OCI-LY7 (cell line): ENCODE results near the gene SLC16A13. TPM values are rescaled to one million over a fixed set of nuclear protein-coding genes. Genes with fewer than 3 reads are reported as not detected.

ENCODE experiments used
- BruUV-seq: library from RNA; stranded (reverse); fragments of 400-500 nt; replicated peaks from 2 replicates; lab custom pipeline; 2021; lab: Mats Ljungman, UMichigan
- CTCF ChIA-PET: fragments of 300-600 bp; sonication (Branson Sonifier 250); formaldehyde crosslinking; loops from one replicate; lab custom pipeline; 2022; ENCODE audit warnings: antibody characterized with exemption; ENCODE audit not compliant: unreplicated experiment; lab: Charles Lee
- POLR2A ChIA-PET: fragments of 300-600 bp; sonication (Branson Sonifier 250); formaldehyde crosslinking; loops from one replicate; lab custom pipeline; 2022; ENCODE audit warnings: antibody characterized with exemption; lab: Charles Lee
- DNase-seq: peaks from one replicate; pipeline ENCODE4 v3.0.0-alpha.2; 2015; ENCODE audit warnings: low spot score
- H2AFZ ChIP-seq: fragments of 200-600 bp; sonication (generic), shearing (Covaris generic); 2 replicates; pipeline ENCODE4 v1.6.1; 2014; ENCODE audit warnings: mild to moderate bottlenecking, antibody characterized with exemption, low read length, moderate library complexity
- H3K27ac ChIP-seq: fragments of 200-600 bp; sonication (generic); 2 replicates; pipeline ENCODE4 v1.5.1; 2014; ENCODE audit warnings: mixed run types, low read depth, mild to moderate bottlenecking, moderate library complexity, low read length, inconsistent platforms; ENCODE audit not compliant: poor library complexity, severe bottlenecking
- H3K36me3 ChIP-seq: fragments of 200-600 bp; sonication (generic); 2 replicates; pipeline ENCODE4 v1.6.1; 2014; ENCODE audit warnings: mild to moderate bottlenecking, antibody characterized with exemption, low read length, moderate library complexity, mixed read lengths; ENCODE audit not compliant: insufficient read depth
- H3K4me1 ChIP-seq: fragments of 200-600 bp; sonication (generic); 2 replicates; pipeline ENCODE4 v1.5.1; 2014; ENCODE audit warnings: mild to moderate bottlenecking, low read length; ENCODE audit not compliant: insufficient read depth, poor library complexity, severe bottlenecking
- H3K4me2 ChIP-seq: fragments of 200-600 bp; sonication (generic); 2 replicates; pipeline ENCODE4 v1.6.1; 2014; ENCODE audit warnings: mild to moderate bottlenecking, low read length
- H3K4me3 ChIP-seq: fragments of 200-600 bp; sonication (generic); 2 replicates; pipeline ENCODE4 v1.5.1; 2014; ENCODE audit warnings: mild to moderate bottlenecking, low read depth, low read length; ENCODE audit not compliant: poor library complexity, severe bottlenecking
- H3K79me2 ChIP-seq: fragments of 200-600 bp; sonication (generic); 2 replicates; pipeline ENCODE4 v1.6.1; 2016; ENCODE audit warnings: low read depth, mild to moderate bottlenecking, low read length, moderate library complexity, mixed read lengths; ENCODE audit not compliant: insufficient read depth
- H3K9me2 ChIP-seq: fragments of 200-600 bp; sonication (generic); 2 replicates; pipeline ENCODE4 v1.6.1; 2016; ENCODE audit warnings: mild to moderate bottlenecking, low read length, mixed read lengths; ENCODE audit not compliant: insufficient read depth
- H3K9me3 ChIP-seq: fragments of 200-600 bp; sonication (generic); 2 replicates; pipeline ENCODE4 v1.6.1; 2014; ENCODE audit warnings: mild to moderate bottlenecking, mixed run types, low read length, mixed read lengths
- H4K20me1 ChIP-seq: fragments of 200-600 bp; sonication (generic); 2 replicates; pipeline ENCODE4 v1.6.1; 2014; ENCODE audit warnings: mild to moderate bottlenecking, antibody characterized with exemption, low read length, moderate library complexity, mixed read lengths; ENCODE audit not compliant: insufficient read depth
- EZH2phosphoT487 ChIP-seq: fragments of 200-600 bp; sonication (generic); IDR thresholded peaks from 2 replicates; pipeline ENCODE4 v1.6.1; 2018; ENCODE audit warnings: low read depth, borderline replicate concordance, mild to moderate bottlenecking, mixed run types, antibody characterized with exemption, low read length, moderate library complexity, mixed read lengths
- intact Hi-C: fragments of 100-400 bp; cut with micrococcal nuclease; formaldehyde crosslinking; loops from one replicate; pipeline ENCODE4 v1.10.0; 2022; ENCODE audit not compliant: unreplicated experiment
- total RNA-seq, 2 experiments: library from RNA; depleted of rRNA in 1 of 2; stranded (reverse); fragments of >200 nt in 1 of 2; shearing (Covaris generic) in 1 of 2; gene quantifications; 2 replicates each; pipeline ENCODE4 v1.2.3, GENCODE V29; 2014 to 2022
- TF ChIP-seq, protein P1 (sequence below): fragments of 200-600 bp; sonication (generic); conservative IDR thresholded peaks from 2 replicates; pipeline ENCODE4 v1.5.1; 2014; ENCODE audit warnings: mild to moderate bottlenecking, antibody characterized with exemption, low read length, moderate library complexity, mixed read lengths

SLC16A13 gene
- total RNA-seq, 2 experiments from 2014 or later: 2.8 to 22.5 TPM

DNA sequence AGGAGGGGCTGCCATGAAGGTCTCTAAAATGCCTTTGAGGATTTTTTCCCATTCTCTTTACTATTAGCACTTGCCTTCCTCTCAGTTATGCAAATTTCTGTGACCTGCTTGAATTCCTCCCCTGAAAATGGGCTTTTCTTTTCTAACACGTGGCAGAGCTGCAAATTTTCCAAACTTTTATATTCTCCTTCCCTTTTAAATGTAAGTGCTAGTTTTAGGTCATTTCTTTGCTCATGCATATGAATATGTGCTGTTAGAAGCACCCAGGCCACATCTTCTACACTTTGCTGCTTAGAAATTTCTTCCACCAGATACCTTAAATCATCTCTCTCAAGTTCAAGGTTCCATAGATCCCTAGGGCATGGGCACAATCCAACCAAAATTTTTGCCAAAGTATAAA, 32.5 kb downstream of the SLC16A13 start:
- Histone ChIP-seq H3K9me2 (no peaks in the 10 kb centered on the region), H3K9me3 (0 out of 2 replicates have a peak, but pooled peaks cover 6% of the 10 kb centered on the region), H3K4me3 (no peak overlapping the region), H3K4me2 (no peak overlapping the region), H3K79me2 (no peaks in the 10 kb centered on the region), H3K27ac (no peak overlapping the region), H3K4me1 (no peaks in the 10 kb centered on the region), H3K36me3 (no peaks in the 10 kb centered on the region), H2AFZ (no peak overlapping the region), H4K20me1 (no peaks in the 10 kb centered on the region)
- DNase-seq: no peak
- POLR2A ChIA-PET: no interaction called here
- TF ChIP-seq, protein P1, sequence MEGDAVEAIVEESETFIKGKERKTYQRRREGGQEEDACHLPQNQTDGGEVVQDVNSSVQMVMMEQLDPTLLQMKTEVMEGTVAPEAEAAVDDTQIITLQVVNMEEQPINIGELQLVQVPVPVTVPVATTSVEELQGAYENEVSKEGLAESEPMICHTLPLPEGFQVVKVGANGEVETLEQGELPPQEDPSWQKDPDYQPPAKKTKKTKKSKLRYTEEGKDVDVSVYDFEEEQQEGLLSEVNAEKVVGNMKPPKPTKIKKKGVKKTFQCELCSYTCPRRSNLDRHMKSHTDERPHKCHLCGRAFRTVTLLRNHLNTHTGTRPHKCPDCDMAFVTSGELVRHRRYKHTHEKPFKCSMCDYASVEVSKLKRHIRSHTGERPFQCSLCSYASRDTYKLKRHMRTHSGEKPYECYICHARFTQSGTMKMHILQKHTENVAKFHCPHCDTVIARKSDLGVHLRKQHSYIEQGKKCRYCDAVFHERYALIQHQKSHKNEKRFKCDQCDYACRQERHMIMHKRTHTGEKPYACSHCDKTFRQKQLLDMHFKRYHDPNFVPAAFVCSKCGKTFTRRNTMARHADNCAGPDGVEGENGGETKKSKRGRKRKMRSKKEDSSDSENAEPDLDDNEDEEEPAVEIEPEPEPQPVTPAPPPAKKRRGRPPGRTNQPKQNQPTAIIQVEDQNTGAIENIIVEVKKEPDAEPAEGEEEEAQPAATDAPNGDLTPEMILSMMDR: no peak
- TF ChIP-seq EZH2phosphoT487: no peak
- CTCF ChIA-PET: no interaction called here
- no TSS peak for BruUV-seq
- intact Hi-C loops: no loop called here

DNA sequence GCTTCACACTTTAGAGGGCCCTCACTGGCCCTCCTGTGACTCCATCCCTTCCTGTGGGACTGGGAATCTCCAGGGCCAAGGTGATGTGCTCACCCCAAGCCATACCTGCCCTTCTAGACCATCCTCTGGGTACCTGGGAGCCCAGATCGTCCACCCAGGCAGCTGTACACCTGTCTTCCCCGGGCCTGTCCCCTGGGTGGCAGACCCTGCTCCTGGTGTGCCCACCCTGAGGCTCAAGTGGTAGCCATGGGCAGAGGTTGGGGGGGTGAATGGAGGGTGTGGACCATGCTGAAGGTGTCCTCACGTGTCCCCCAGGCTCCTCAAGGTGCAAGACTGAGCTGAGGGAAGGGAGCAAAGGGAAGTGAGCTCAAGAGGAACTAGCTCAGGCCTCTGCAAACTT, 34.9 kb downstream of the SLC16A13 start:
- intact Hi-C loops: no loop called here
- Histone ChIP-seq H3K27ac (no peak overlapping the region), H3K36me3 (no peaks in the 10 kb centered on the region), H3K79me2 (no peaks in the 10 kb centered on the region), H3K4me3 (no peak overlapping the region), H3K9me2 (no peaks in the 10 kb centered on the region), H3K4me2 (no peak overlapping the region), H3K9me3 (0 out of 2 replicates have a peak, but pooled peaks cover 6% of the 10 kb centered on the region), H2AFZ (no peak overlapping the region), H4K20me1 (no peaks in the 10 kb centered on the region), H3K4me1 (no peaks in the 10 kb centered on the region)
- BruUV-seq: no TSS peak
- CTCF ChIA-PET: no interaction called here
- TF ChIP-seq, protein P1: no peak
- POLR2A ChIA-PET: no interaction called here
- no peak for DNase-seq

DNA sequence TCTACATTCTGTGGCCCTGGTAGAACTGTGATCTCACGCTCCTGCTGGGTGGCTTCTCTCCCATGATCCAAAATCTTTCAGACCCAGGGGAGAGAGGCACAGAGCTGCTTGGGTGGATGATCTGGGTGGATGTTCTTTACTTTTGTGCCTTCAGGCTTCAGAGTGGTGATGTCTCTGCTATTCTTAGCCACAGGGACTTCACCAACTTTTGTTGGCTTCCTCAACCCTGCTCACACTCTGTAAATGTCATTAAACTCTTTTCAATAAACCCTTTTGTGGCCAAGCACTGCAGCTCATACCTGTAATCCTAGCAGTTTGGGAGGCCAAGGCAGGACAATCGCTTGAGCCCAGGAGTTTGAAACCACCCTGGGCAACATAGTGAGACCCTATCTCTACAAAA, 36.6 kb downstream of the SLC16A13 start:
- DNase-seq: no peak
- intact Hi-C loops: no loop called here
- no TSS peak for BruUV-seq
- Histone ChIP-seq H3K79me2 (no peaks in the 10 kb centered on the region), H3K4me1 (no peaks in the 10 kb centered on the region), H4K20me1 (no peaks in the 10 kb centered on the region), H3K9me2 (no peaks in the 10 kb centered on the region), H3K36me3 (no peaks in the 10 kb centered on the region), H3K4me2 (no peak overlapping the region), H3K27ac (no peak overlapping the region), H3K9me3 (0 out of 2 replicates have a peak, but pooled peaks cover 6% of the 10 kb centered on the region), H2AFZ (no peak overlapping the region), H3K4me3 (no peak overlapping the region)
- POLR2A ChIA-PET: no interaction called here
- TF ChIP-seq, protein P1: no peak
- TF ChIP-seq EZH2phosphoT487: no peak
- CTCF ChIA-PET: no interaction called here
